ENCODE data around the gene RRM1. TPM values are rescaled to one million over a fixed set of nuclear protein-coding genes. Genes with fewer than 3 reads are reported as not detected.

RRM1 gene
- total and polyA plus RNA-seq, 2 donors from 2014 or later: 17.7 to 33.0 TPM

DNA sequence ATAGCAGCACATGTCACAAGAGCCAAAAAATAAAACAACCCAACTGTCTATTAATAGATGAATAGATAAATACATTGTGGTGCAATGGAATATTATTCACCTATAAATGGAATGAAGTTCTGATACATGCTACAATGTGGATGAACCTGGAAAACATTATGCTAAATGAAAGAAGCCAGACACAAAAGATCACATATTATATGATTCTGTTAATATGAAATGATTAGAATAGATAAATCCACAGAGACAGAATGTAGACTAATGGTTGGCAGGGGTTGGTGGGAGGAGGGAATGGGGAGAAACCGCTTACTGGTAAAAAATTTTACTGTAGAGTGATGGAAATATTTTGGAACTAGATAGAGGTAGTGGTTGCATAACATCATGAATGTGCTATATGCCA lies 32.9 kb upstream of the RRM1 start:
- H3K27me3 ChIP-seq (ENCODE audit: control insufficient read depth, insufficient read depth, low read length): no peaks in the 10 kb centered on the region
- peaks cover 0 to 10% (median 5%) of the 10 kb centered on the region in 3 donors for H3K36me3 ChIP-seq (ENCODE audit: control insufficient read depth in 2 of 3, insufficient read depth in 3 of 3, low read length in 3 of 3)
- FAIRE-seq: no peak
- no peaks in the 10 kb centered on the region for H3K9me3 ChIP-seq (ENCODE audit: control insufficient read depth in 2 of 3, insufficient read depth in 1 of 3, low read length in 3 of 3)
- TF ChIP-seq CTCF (IDR thresholded peaks at IDR 0.05; ENCODE audit: borderline replicate concordance, extremely low read depth, insufficient read depth): no peak
- intact Hi-C loops (cut with DNase I): no loop called here
- H3K27ac ChIP-seq (ENCODE audit: low read depth in 2 of 2, low read length in 2 of 2): no peak overlapping the region
- no peaks in the 10 kb centered on the region for H3K4me1 ChIP-seq (ENCODE audit: control insufficient read depth in 2 of 3, insufficient read depth in 2 of 3, low read depth in 1 of 3, low read length in 3 of 3)
- no peak overlapping the region for H3K9ac ChIP-seq (ENCODE audit: low read length in 3 of 3)
- no peak for DNase-seq
- H3K4me3 ChIP-seq (ENCODE audit: low read length in 3 of 3): no peak overlapping the region

DNA sequence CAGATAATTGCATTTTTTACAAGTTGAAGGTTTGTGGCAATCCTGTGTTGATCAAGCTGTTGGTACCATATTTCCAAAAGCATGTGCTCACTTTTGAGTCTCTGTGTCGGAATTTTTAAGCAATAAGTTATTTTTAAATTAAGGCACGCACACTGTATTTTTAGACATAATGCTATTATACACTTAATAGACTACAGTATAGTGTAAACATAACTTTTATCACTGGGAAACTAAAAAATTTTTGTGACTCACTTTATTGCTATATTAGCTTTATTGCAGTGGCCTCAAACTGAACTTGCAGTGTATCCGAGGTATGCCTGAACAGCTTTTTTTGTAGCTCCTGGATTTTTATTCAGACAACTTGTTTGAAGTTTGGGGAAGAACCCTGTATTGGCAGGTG lies 31.3 kb upstream of the RRM1 start:
- no peak overlapping the region for H3K27ac ChIP-seq (ENCODE audit: low read depth in 2 of 2, low read length in 2 of 2)
- FAIRE-seq: no peak
- intact Hi-C loops (cut with DNase I): no loop called here

DNA sequence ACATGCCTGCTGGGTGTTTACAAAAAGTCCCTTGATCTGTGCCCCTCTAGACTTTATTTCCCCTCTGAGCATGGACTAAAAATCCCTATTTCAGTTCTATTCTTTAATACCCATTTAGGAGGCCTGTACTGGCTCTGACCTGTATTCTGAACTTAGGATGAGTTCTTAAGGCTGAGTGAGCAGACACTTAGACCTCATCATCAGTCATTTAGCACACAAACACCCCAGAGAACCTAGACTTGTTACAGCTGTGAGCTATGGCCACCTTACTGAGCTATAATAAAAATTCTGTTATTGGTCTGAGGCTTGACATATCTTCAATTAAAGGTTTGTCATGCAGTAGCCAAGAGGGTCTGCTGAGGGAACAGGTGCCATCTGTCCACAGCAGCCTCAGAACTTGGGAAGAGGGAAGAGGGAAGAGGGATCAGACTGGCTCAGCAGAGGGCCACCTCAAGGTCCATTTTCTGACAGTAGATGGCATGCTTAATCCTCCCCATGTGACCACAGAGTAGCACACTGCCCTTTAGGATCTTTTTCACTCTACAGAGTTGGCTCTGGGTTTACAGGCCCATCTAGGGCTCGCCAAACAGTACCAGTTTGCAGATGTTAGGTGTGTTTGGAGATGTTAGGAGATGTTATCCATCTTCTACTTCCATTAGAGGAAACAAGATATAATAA lies 30.2 kb upstream of the RRM1 start:
- H3K36me3 ChIP-seq (ENCODE audit: control insufficient read depth in 2 of 3, insufficient read depth in 3 of 3, low read length in 3 of 3): peaks cover 0 to 8% (median 2%) of the 10 kb centered on the region in 3 donors
- no peaks in the 10 kb centered on the region for H3K4me1 ChIP-seq (ENCODE audit: control insufficient read depth in 2 of 3, insufficient read depth in 2 of 3, low read depth in 1 of 3, low read length in 3 of 3)
- no peak overlapping the region for H3K27ac ChIP-seq (ENCODE audit: low read depth in 2 of 2, low read length in 2 of 2)
- no peak overlapping the region for H3K9ac ChIP-seq (ENCODE audit: low read length in 3 of 3)
- DNase-seq (no peak), FAIRE-seq (no peak)
- no peaks in the 10 kb centered on the region for H3K9me3 ChIP-seq (ENCODE audit: control insufficient read depth in 2 of 3, insufficient read depth in 1 of 3, low read length in 3 of 3)
- no peak overlapping the region for H3K4me3 ChIP-seq (ENCODE audit: low read length in 3 of 3)
- intact Hi-C loops (cut with DNase I): no loop called here
- no peaks in the 10 kb centered on the region for H3K27me3 ChIP-seq (ENCODE audit: control insufficient read depth, insufficient read depth, low read length)
- TF ChIP-seq CTCF (IDR thresholded peaks at IDR 0.05; ENCODE audit: borderline replicate concordance, extremely low read depth, insufficient read depth): no peak

More for the DNA sequence above, 31.3 kb upstream of the RRM1 start:
- no peak for TF ChIP-seq CTCF (IDR thresholded peaks at IDR 0.05; ENCODE audit: borderline replicate concordance, extremely low read depth, insufficient read depth)
- Histone ChIP-seq H3K9ac (ENCODE audit: low read length in 3 of 3) (no peak overlapping the region), H3K36me3 (ENCODE audit: control insufficient read depth in 2 of 3, insufficient read depth in 3 of 3, low read length in 3 of 3) (peaks cover 0 to 10% (median 5%) of the 10 kb centered on the region in 3 donors), H3K4me3 (ENCODE audit: low read length in 3 of 3) (no peak overlapping the region), H3K9me3 (ENCODE audit: control insufficient read depth in 2 of 3, insufficient read depth in 1 of 3, low read length in 3 of 3) (no peaks in the 10 kb centered on the region), H3K4me1 (ENCODE audit: control insufficient read depth in 2 of 3, insufficient read depth in 2 of 3, low read depth in 1 of 3, low read length in 3 of 3) (no peaks in the 10 kb centered on the region), H3K27me3 (ENCODE audit: control insufficient read depth, insufficient read depth, low read length) (no peaks in the 10 kb centered on the region)
- no peak for DNase-seq

DNA sequence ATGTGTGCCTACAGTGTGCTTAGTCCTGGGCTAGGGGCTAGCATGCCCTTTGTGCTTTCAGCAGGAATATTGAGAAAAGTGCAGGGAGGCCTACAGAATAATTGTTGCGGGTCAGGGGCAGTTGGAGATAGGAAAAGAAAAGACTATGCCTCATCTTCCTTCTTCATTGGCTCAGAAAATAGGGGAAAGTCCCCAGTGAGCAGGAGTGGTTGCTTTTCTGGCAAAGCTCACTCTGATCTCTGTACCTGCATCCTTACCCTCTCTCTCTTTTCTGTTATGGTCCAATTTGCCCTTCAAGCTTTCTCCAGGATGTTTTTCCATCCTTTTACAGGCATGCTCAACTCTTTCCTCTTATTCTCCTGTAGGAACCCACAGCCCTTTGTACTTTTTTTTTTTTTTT lies 29.5 kb upstream of the RRM1 start:
- Histone ChIP-seq H3K27ac (ENCODE audit: low read depth in 2 of 2, low read length in 2 of 2) (no peak overlapping the region), H3K4me3 (ENCODE audit: low read length in 3 of 3) (no peak overlapping the region), H3K9me3 (ENCODE audit: control insufficient read depth in 2 of 3, insufficient read depth in 1 of 3, low read length in 3 of 3) (no peaks in the 10 kb centered on the region), H3K36me3 (ENCODE audit: control insufficient read depth in 2 of 3, insufficient read depth in 3 of 3, low read length in 3 of 3) (peaks cover 0 to 4% (median 0%) of the 10 kb centered on the region in 3 donors), H3K27me3 (ENCODE audit: control insufficient read depth, insufficient read depth, low read length) (no peaks in the 10 kb centered on the region), H3K9ac (ENCODE audit: low read length in 3 of 3) (no peak overlapping the region), H3K4me1 (ENCODE audit: control insufficient read depth in 2 of 3, insufficient read depth in 2 of 3, low read depth in 1 of 3, low read length in 3 of 3) (no peaks in the 10 kb centered on the region)
- FAIRE-seq (no peak), DNase-seq (no peak)
- no peak for TF ChIP-seq CTCF (IDR thresholded peaks at IDR 0.05; ENCODE audit: borderline replicate concordance, extremely low read depth, insufficient read depth)
- intact Hi-C loops (cut with DNase I): no loop called here
